Dermis microvascular lymphatic vessel endothelial cell (primary cell): ENCODE measurements around the gene PLAA. TPM values are rescaled to one million over a fixed set of nuclear protein-coding genes. Genes with fewer than 3 reads are reported as not detected.

Experiments
- DNase-seq, 2 donors: peaks; one replicate each; pipeline versions ENCODE4 v3.0.0 to v3.0.0-alpha.2; 2010; ENCODE audit warnings: low read depth in 2 of 2
- total RNA-seq: library from RNA; depleted of rRNA; stranded (reverse); fragments of >200 nt; gene quantifications from 2 replicates; pipeline ENCODE4 v1.2.1, GENCODE V29; 2014

Gene PLAA
- total RNA-seq = 36.0 and 38.6 TPM in 2 replicates

DNA sequence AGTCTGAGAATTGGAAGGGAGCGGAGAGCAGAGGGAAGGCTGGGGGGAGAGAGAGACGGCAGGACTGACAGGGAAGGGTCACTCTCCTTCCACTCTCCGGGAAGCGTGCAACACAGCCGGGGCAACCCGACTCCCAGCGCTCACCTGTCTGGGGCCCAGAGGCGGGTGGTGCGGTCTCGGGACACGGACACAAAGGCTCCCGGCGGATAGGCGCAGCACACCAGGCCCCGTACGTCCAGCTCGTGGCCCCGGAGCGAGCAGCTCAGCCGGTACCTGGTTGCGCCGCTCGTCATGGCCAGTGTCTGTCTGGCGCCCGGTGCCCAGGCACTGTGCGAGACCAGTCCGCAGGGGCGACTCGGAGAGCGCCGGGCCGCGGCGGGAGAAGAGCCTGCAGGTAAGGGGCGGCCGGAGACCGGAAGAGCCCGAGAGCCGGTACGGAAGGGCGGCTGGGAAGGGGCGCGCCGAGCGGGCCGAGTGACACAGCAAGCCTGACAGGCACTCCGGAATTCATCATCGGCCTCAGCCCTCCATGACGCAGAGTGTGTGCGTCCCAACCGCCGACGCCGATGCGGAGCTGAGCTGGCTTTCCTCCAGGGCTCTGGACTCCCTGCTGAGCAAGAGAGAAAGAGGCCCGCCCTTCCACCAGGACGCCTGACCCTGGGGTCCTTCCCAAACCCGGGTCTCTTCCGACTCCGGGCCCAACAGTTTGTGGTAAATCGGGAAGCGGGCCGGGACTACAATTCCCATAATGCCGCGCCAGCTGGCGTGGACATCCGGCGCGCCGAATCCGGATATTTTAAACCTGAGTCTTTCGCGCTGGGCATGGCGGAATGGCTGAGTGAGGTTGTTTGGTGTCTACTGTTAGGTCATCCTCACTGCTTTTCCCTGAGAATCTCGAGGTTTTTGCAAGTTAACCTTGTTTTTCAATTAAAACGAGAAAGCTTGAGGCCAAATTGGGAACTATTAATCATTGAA lies at the start of gene PLAA:
Gene PLAA, minus strand, starts transcription at position 490 of the 975 bp plus-strand sequence. Its CDS starts 197 bp downstream, at position 293.
- DNase-seq = peak; percentile 86 to 95

DNA sequence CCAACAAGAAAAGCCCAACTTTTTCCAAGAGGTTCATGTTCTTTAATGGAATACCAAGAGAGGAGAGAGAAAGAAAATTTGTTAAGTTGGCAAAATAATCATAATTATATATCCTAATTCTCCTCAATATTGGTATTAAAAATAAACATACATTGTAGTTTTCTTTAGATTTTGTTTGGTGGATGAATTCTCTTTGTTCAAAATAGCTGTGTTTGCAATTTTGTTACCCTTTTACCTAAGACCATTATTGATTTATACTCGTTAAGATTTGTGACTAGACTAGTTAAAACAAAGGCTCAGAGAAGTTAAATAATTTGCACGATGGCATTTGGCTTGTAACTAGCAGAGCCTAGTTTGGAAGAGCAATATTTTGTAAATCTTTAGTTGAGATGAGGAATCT lies 48.8 kb upstream of the PLAA start:
- no peak for DNase-seq

DNA sequence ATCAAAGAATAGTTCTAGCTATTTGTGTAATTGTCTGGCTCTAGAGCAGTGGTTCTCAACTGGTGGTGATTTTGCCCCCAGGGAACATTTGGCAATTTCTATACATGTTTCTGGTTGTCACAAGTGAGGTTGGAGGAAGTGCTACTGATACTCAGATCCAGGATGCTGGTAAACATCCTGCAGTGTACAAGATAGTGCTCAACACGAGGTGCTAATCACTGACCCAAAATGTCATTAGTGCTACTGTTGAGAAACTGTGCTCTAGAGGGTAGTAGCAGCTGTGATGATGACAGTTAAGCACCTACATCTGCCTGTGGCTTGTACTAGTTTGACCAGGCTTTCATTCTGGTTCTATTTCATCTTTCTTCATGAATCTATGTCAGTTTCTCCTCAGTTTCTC lies 36.3 kb upstream of the PLAA start:
- DNase-seq = no peak

GRCh38 chr9:26975728-26976707 lies 29.0 kb upstream of the PLAA start:
- DNase-seq = peak; percentile 12 to 59

GRCh38 chr9:26974927-26975326 lies 27.9 kb upstream of the PLAA start:
- no peak for DNase-seq

- no peak for DNase-seq
Measured at GRCh38 chr9:26973989-26974388, 26.9 kb upstream of the PLAA start.

DNA sequence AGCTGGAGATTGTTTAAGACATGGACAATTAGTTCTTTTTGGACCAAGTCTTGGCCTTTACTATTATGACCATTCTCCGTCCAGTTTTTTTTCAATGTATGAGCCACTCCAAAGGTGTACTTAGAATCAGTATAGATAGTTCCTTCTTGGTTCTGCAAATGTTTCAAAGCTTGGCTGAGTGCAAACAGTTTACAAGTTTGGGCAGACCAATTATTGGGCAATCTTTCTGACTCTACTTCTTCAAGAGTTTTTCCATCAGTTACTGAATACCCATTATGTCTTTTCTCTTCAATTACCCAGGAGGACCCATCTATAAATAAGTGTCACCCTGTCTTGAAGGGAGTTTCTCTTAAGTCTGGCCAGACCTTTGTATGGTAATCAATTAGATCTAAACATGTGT lies 24.7 kb upstream of the PLAA start:
- DNase-seq = no peak

DNA sequence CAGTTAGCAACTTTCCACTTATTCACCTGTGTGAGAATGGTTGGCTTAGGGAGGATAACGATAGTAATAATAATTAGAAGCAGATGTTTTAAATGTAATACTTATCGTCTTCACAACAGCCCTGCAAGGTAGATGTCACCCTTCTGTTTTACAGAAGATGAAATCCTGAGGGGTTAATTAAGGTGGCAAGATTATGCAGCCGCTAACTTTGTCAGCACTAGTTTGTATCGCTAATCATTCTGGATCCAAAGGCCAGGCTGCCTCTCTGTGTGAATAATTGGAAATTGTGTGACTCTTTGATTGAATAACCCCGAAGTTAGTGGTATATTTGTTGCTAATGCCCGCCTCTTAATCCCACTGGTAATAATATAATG lies 9.8 kb upstream of the PLAA start:
- DNase-seq = no peak

DNA sequence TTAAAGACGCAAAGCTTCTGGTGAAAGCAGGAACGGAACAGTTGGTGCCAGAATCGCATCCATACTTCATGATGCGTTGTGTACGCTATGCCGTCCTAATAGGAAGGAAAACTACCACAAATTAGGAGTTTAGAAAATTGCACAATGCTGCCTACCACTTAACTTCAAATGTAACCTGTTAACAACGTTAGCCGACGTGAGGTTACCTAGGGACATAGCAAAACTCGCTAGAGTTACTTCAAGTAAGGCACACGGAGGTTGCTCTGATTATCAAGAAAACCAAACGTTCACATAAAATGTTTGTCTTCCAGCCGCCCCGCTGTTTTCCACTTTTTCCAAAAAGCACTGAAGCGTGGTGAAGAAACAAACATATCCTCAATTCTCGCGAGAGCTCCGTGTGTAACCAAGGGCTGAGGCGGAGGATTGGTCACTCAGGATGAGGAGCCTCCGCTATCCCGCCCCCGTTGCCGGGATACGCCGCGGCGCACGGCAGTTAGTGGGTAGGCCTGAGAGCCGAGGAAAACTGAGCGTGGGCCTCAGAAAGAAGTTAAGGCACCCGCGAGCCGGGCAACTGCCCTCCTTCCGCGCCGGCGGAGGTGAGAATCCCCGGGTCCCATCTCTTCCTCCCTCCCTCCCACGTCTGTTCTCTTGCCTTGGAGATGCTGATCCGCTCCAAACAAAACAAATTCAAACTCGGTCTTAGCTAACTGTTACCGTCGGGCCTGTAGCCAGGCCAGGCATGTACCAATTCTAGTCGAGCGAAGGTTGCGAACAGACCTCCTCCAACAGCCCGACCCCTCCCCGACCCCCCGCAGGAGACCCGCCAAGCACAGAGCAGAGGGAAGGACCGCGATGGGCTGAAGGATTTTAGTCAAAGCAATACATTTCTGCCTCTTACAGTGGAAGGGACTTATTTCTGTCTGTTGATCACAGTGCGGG lies 9.1 kb upstream of the PLAA start, which contains the start of gene IFT74:
Gene IFT74, plus strand, starts transcription at position 492 of the 939 bp plus-strand sequence. CDS start 5,556 bp downstream, outside the sequence.
- peak; percentile 97 to 99 for DNase-seq

DNA sequence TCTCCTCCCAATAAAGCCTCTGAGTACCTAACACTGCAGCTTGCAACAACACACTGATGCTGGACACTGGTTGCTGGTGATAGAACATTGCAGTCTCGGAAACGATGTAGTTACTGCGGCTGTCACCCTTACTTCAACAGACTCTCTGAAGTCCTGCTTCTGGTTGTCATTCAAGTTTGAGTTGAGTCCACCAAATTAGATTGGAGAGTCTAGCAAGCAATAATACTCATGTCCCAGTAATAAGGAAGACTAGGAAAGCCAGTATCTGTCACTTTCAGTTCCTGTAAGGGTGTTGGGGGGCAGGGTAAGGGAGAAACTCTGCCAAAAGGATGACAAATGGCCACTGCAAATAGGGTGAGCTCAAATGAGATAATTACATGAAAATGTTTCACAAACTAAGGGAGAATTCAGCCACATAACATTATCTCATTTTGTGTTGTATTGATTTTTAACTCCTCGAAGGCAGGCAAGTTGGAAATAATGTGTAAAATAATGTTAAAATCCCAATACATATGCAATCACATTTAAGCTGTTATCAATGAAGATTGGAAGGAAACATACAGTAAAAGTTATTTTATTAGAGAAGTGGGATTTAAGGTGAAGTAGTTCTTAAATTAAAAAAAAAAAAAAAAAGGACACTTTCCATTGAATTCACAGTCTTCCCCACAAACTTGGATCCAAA lies 8.3 kb upstream of the PLAA start:
- DNase-seq = no peak

DNA sequence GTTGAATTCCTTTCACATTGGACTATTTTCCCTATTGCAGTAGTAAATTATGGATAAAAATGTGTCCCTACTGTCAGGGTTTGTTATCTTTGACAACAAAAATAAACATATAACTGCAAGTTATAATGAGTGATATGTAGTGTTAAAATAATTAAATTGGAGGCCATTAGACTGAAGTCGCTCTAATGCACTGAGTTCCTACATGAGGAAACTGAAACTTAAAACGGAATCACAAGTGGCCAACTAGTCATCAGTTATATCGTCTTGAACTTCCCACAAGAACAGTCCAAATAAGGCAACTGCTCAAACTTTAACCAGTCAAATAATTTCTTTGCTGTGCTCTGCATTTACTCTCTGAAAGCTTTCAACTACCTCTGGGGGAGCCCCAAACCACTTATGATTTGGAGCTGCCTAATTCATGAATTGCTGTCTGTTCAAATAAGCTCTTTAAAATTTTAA lies 7.0 kb upstream of the PLAA start:
- DNase-seq = no peak

DNA sequence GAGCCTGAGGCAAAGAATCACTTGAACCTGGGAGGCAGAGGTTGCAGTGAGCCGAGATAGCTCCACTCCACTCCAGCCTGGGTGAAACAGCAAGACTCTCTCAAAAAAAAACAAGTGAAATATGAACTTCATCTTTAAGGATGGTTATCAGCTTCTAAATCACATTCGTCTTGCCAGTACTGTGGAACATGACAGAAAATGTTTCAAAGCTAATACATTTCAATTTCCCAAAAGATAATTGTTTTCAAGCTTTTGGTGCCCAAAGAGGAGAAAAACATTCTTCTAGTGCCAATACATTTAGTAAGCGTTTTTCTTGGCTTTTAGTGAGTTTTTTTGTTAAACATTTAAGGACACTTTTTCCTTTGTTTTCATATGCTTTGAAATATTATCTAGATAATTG lies 4.8 kb upstream of the PLAA start:
- no peak for DNase-seq

DNA sequence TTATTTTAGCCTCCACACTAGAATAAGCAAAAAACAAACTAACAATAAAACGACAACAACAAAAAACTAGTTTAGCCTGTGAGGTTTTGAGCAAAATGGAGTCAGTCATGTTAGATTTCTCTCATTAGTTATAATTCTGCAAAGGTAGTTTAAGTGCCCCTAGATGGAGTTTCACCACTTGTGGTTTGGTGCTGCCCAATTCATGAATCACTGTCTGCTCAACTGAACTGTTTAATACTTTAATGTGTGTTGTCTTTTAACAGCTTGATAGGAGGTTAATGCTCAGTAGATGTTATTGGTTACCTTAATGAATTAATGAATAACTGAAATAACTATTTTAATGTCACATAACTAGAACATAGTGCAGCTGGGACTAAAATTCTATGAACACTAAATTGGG lies 3.5 kb upstream of the PLAA start:
- DNase-seq = no peak

DNA sequence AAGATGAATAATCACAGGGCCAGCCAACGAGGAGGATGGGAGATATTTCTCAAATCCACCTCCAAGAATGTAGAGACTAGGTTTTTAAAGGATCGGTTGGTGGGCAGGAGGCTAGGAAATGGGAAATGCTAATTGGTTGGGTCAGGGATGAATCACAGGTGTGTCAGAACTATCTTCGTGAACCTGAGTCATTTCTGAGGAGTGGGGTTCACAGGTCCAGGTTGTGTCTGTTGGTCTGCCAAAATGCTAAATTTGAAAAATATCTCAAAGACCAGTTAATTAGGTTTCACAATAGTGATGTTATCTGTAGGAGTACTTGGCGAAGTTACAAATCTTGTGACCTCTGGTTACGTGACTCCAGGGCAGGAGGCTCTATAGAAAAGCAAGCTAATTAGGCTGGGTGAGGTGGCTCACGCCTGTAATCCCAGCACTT lies 2.6 kb upstream of the PLAA start:
- no peak for DNase-seq

DNA sequence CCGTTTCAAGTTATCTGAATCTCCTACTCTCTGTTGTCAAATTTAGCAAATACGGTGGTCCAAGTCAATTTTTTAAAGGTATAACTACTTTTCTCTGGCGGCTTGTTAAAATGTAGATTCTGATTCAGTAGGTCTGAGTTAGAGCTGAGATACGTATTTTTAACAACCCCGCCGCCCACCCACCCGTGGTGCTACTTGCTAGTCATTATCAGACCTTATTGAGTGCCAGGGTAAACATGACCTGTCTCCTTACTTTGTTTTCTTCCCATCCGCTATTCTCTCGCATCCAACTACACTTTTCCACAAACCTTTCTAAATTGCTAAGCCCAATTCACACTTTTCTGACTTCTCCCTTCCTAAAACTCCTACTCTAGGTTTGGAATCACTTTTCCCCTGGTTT lies 694 bp upstream of the PLAA start:
- peak in 1 of 2 donors; percentile 32 for DNase-seq

DNA sequence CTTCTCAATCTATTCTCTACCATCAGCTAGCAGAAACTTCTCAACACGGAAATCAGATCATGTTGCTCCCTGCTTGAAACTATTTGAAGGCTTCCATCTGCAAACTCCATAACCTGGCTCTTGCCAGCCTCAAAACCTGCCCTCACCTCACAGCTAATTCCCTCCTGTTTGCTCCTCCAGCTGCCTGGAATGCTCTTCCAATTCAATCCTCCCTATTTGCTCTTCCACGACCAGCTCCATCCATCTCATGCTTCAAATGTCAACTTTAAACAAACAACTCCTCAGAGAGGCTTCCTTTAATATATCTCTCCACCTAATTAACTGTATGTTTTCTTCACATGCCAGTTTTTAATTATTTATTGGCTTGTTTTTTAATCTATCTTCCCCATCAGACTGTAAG lies 1.5 kb downstream of the PLAA start:
- no peak for DNase-seq

- no peak for DNase-seq
Measured at GRCh38 chr9:26940779-26941178, 6.3 kb downstream of the PLAA start.

DNA sequence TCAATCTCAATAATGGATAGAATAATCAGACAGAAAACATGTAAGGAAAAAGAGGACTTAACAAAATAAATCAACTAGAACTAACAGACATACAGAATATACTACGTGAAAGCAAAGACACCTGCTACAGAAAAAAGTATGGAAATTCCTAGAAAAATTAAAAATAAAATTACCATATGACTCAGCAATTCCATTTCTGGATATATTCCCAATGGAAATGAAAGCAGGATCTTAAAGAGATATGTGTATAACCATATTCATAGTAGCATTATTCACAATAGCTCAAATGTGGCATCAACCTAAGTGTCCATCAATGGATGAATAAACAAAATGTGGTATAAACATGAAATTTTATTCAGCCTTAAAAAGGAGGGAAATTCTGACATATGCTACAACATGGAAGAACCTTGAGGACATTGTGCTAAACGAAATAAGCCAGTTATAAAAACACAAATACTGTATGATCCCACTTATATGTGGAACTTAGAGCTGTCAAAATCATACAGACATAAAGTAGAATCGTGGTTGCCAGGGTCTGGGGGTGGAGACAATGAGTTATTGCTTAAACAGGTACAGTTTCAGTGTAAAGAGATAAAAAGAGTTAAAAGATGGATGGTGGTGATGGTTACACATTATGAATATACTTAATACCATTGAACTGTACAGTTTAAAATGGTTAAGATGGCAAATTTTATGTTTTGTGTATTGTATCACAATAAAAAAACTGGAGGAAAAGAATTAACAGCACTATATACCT lies 6.9 kb downstream of the PLAA start:
- DNase-seq = no peak

DNA sequence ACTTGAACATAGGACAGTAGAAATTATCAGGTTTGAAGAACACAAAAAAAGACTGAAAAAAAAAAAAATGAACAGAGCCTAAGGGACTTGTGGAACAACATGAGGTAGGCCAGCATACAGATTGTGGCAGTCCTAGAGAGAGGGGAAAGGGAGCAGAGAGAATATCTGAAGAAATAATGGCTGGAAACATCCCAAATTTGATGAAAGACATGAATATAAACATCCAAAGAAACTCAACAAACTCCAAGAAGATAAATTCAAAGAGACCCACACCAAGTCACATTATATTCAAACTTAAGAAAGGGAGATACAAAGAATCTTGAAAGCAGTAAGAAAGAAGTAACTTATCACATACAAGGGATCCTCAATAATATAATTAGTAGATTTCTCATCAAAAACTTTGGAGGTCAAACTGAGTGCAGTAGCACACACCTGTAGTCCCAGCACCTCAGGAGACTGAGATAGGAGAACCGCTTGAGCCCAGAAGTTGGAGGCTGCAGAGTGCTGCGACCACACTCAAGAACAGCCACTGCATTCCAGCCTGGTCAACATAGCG lies 9.1 kb downstream of the PLAA start:
- DNase-seq = no peak
